PC-3 (cell line): ENCODE data around the gene CCR9.

Experiments
- EZH2 ChIP-seq: fragments of 300-600 bp; sonication (generic); IDR thresholded peaks from one replicate; pipeline ENCODE4 v1.6.1; 2017; ENCODE audit warnings: antibody characterized with exemption, mild to moderate bottlenecking, low read length; ENCODE audit not compliant: unreplicated experiment
- EZH2phosphoT487 ChIP-seq: fragments of 300-600 bp; sonication (generic); IDR thresholded peaks from 2 replicates; pipeline ENCODE4 v1.6.1; 2018; ENCODE audit warnings: mild to moderate bottlenecking, antibody characterized with exemption, low read length, borderline replicate concordance
- TF ChIP-seq, protein P1 (sequence below): fragments of 300-600 bp; sonication (generic); conservative IDR thresholded peaks from 2 replicates; pipeline ENCODE4 v1.5.1; 2017; ENCODE audit warnings: antibody characterized with exemption, low read depth, mild to moderate bottlenecking, low read length

DNA sequence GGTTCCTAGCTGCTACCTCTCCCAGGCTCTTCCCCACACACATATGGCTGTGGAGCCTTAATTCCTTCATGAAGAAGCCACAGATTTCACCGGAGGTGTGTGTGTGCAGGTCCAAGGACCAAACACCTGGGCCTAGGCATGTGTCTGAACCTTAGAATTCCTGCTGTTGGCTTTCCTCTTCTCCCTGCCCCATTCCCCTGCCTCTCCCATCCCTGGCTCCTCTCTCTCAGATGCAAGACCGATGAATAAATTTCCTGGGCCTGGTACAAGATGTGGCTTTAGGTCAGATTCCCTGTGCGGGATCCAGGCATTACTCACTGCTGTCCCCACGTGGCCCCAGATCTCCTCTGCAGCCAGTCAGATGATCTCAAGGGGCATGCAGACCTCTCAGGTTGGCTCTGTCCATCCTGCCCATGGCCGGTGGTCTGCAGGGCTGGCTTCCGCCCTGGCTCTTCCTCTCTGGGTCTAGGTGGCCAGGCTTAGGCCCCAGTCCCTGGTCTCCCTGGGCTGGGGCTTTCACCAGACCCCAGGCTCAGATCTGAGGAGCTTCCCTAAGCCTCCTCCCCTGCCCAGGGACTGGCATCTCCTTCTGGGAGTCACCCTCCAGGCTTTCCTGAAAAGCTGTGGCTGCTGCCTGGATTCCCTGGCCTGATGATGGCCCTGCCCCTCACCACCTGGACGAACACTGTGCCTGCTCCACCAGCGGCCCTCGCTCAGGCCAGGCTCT lies 20.5 kb downstream of the CCR9 start:
- TF ChIP-seq, protein P1, sequence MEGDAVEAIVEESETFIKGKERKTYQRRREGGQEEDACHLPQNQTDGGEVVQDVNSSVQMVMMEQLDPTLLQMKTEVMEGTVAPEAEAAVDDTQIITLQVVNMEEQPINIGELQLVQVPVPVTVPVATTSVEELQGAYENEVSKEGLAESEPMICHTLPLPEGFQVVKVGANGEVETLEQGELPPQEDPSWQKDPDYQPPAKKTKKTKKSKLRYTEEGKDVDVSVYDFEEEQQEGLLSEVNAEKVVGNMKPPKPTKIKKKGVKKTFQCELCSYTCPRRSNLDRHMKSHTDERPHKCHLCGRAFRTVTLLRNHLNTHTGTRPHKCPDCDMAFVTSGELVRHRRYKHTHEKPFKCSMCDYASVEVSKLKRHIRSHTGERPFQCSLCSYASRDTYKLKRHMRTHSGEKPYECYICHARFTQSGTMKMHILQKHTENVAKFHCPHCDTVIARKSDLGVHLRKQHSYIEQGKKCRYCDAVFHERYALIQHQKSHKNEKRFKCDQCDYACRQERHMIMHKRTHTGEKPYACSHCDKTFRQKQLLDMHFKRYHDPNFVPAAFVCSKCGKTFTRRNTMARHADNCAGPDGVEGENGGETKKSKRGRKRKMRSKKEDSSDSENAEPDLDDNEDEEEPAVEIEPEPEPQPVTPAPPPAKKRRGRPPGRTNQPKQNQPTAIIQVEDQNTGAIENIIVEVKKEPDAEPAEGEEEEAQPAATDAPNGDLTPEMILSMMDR, result peak; percentile 83
- TF ChIP-seq EZH2, result no peak
- TF ChIP-seq EZH2phosphoT487, result no peak
